Left ventricle myocardium inferior (tissue), 1 donor: ENCODE data around the gene FSTL5. TPM values are rescaled to one million over a fixed set of nuclear protein-coding genes. Genes with fewer than 3 reads are reported as not detected.

Experiments used
- DNase-seq: peaks from one replicate; pipeline ENCODE4 v3.0.0-alpha.2; 2020
- H3K27ac ChIP-seq: fragments of 200-600 bp; replicated peaks from 2 replicates; pipeline ENCODE4 v1.8.0; 2021
- H3K27me3 ChIP-seq: fragments of 200-600 bp; 2 replicates; pipeline ENCODE4 v1.8.0; 2021; ENCODE audit warnings: low read depth
- H3K36me3 ChIP-seq: fragments of 200-600 bp; 2 replicates; pipeline ENCODE4 v1.8.0; 2021
- H3K4me1 ChIP-seq: fragments of 200-600 bp; 2 replicates; pipeline ENCODE4 v1.8.0; 2021
- H3K4me3 ChIP-seq: fragments of 200-600 bp; 2 replicates; pipeline ENCODE4 v1.8.0; 2021; ENCODE audit warnings: mild to moderate bottlenecking, moderate library complexity
- H3K9me3 ChIP-seq: fragments of 200-600 bp; replicated peaks from 2 replicates; pipeline ENCODE4 v1.8.0; 2021
- intact Hi-C: fragments of 100-400 bp; cut with micrococcal nuclease; formaldehyde crosslinking; loops from one replicate; pipeline ENCODE4 v1.11.0; 2022
- total RNA-seq: library from RNA; stranded (reverse); fragmentation: NEBNext Ultra II Directional; extraction: Animal tissue kit (Norgen Biotek cat#: 25700); gene quantifications from one replicate; pipeline ENCODE4 v1.2.1, GENCODE V29; 2021
- TF ChIP-seq, protein P1 (sequence below): fragments of 200-600 bp; IDR thresholded peaks from 2 replicates; pipeline ENCODE4 v1.8.0; 2021; ENCODE audit warnings: antibody characterized with exemption, mild to moderate bottlenecking, borderline replicate concordance
- donor health status: DM: no; HTN: yes; CAD: no; lungs with severe emphysema.

The FSTL5 gene
- total RNA-seq, 1 donor from 2014 or later, result not detected

DNA sequence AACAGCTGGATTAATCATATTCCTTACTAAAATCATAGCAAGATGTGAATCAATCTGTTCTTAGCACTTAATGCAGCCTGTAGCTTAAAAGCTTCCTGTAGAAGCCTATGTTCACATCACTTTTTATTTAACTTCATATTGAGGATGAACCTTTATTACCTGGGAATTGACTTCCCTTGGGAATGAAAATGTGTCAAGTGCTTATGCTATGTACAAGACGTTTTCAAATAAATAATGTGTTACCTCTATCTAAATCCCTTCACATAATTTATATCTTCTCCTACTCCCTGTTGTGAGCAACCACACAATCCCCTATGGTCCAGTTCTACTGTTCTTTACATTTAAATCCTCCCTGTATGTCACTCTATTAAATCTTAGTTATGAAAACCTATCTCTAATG, 633.1 kb downstream of the FSTL5 start:
- H3K27me3 ChIP-seq, result no peaks in the 10 kb centered on the region
- no peak for DNase-seq
- H3K27ac ChIP-seq, result no peak overlapping the region
- H3K9me3 ChIP-seq, result no peaks in the 10 kb centered on the region
- TF ChIP-seq, protein P1, sequence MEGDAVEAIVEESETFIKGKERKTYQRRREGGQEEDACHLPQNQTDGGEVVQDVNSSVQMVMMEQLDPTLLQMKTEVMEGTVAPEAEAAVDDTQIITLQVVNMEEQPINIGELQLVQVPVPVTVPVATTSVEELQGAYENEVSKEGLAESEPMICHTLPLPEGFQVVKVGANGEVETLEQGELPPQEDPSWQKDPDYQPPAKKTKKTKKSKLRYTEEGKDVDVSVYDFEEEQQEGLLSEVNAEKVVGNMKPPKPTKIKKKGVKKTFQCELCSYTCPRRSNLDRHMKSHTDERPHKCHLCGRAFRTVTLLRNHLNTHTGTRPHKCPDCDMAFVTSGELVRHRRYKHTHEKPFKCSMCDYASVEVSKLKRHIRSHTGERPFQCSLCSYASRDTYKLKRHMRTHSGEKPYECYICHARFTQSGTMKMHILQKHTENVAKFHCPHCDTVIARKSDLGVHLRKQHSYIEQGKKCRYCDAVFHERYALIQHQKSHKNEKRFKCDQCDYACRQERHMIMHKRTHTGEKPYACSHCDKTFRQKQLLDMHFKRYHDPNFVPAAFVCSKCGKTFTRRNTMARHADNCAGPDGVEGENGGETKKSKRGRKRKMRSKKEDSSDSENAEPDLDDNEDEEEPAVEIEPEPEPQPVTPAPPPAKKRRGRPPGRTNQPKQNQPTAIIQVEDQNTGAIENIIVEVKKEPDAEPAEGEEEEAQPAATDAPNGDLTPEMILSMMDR, result no peak
- H3K4me3 ChIP-seq, result no peak overlapping the region
- no peaks in the 10 kb centered on the region for H3K36me3 ChIP-seq
- H3K4me1 ChIP-seq, result no peaks in the 10 kb centered on the region
- intact Hi-C loops, result no loop called here

DNA sequence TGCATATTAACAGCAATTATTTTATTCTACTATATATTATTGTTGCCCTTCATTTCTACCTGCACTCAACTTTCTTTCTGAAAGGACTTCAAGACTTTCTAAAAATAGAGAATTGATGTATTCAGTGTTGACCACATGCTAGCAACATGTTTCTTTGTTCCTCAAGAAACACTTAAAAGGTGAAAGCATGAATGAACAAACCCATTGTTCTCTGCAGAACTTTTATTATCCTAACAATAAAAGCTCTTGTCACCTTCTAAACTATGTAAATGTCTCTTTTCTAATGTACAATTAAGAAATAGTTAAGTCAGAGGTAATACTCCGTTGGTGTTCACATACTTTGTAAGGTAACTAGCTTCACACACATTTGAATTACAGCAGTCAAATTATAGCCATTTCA, 638.7 kb downstream of the FSTL5 start:
- no peaks in the 10 kb centered on the region for H3K9me3 ChIP-seq
- no peak overlapping the region for H3K4me3 ChIP-seq
- DNase-seq, result no peak
- no peaks in the 10 kb centered on the region for H3K4me1 ChIP-seq
- H3K27me3 ChIP-seq, result no peaks in the 10 kb centered on the region
- H3K27ac ChIP-seq, result no peak overlapping the region
- intact Hi-C loops, result no loop called here
- TF ChIP-seq, protein P1, result no peak
- no peaks in the 10 kb centered on the region for H3K36me3 ChIP-seq

DNA sequence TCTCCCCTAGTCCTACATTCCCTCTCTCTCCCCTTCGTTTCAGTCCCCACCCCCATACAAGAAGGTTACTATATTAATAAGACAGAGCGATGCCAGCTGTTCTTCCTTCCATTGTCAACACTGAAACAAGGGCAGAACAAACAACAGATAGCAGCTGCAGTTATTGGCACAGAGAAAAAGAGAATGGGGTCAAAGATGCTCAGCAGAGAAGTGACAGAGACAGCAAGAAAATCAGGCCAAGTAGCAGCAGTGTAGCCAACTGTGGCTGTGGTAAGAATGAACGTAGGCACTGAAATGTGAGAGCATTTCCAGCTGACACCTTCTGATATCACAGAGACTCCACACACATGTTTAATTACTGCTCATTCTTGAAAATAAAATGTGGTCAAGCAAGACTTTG, 641.8 kb downstream of the FSTL5 start:
- H3K9me3 ChIP-seq, result no peaks in the 10 kb centered on the region
- DNase-seq, result no peak
- no peaks in the 10 kb centered on the region for H3K36me3 ChIP-seq
- intact Hi-C loops, result no loop called here
- no peaks in the 10 kb centered on the region for H3K27me3 ChIP-seq
- H3K4me3 ChIP-seq, result no peak overlapping the region
- H3K4me1 ChIP-seq, result no peaks in the 10 kb centered on the region
- TF ChIP-seq, protein P1, result no peak
- H3K27ac ChIP-seq, result no peak overlapping the region

DNA sequence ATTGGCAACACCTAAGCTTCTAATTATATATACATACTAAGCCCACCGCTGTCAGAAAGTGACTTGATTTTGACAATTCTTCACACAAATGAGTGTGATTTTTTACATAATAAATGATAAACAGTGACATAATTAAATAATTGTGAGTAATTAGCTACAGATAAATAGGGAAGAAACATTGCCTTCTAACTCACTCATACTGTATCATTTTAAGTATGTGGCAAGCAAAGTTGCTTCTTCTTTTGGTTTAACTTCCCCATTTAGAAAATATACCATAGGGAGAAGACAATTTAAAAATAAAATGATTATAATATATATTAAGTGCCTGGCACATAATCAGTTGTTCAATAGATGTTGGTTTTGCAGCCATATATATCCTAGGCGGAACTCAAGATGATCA, 644.2 kb downstream of the FSTL5 start:
- Histone ChIP-seq H3K4me3 (no peak overlapping the region), H3K36me3 (no peaks in the 10 kb centered on the region), H3K27ac (no peak overlapping the region), H3K9me3 (no peaks in the 10 kb centered on the region), H3K27me3 (no peaks in the 10 kb centered on the region), H3K4me1 (no peaks in the 10 kb centered on the region)
- DNase-seq, result no peak
- intact Hi-C loops, result no loop called here
- TF ChIP-seq, protein P1, result no peak

DNA sequence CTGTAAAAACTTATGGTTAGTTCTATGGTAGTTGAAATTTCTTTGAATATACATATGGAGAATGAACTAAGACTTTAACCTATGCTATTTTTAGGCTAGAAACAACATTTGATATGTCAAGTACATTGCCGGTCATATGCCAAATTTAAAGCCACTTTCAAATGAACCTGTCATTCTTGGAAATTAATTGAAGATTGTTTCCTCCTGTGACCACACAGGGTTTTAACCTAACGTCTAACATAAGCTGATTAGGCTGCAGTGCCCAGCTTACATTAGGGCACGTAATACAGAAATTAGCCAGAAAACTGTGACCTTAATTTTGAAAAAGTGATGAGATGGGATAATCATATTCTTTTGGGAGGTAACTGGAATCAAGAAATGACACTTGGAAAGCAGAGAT, 645.9 kb downstream of the FSTL5 start:
- TF ChIP-seq, protein P1, result no peak
- Histone ChIP-seq H3K36me3 (no peaks in the 10 kb centered on the region), H3K4me3 (no peak overlapping the region), H3K9me3 (no peaks in the 10 kb centered on the region), H3K27me3 (no peaks in the 10 kb centered on the region), H3K27ac (no peak overlapping the region), H3K4me1 (no peaks in the 10 kb centered on the region)
- no peak for DNase-seq
- intact Hi-C loops, result no loop called here

DNA sequence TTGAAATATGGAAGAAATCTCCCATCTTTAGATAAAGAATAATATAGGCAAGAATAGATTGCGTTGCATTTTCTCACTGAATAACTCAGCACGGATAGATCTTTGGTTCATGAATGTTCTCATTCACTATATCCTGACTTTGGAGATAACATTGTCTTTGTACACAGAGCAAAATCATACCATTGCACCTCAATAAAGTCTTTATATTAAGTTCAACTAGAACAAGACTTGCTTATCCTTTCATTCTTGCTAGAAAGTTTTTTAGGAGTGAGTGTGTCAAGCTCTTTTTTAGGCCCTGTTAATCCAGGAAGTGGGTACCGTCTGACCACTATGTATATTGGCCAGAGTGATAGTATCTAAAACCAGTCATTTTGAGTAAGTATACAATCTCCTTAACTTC, 658.7 kb downstream of the FSTL5 start:
- no peak for DNase-seq
- no peaks in the 10 kb centered on the region for H3K4me1 ChIP-seq
- H3K27me3 ChIP-seq, result no peaks in the 10 kb centered on the region
- intact Hi-C loops, result no loop called here
- no peak overlapping the region for H3K27ac ChIP-seq
- TF ChIP-seq, protein P1, result no peak
- no peak overlapping the region for H3K4me3 ChIP-seq
- H3K9me3 ChIP-seq, result no peaks in the 10 kb centered on the region
- no peaks in the 10 kb centered on the region for H3K36me3 ChIP-seq
